ENCODE data around the gene TMEM178A.

DNA sequence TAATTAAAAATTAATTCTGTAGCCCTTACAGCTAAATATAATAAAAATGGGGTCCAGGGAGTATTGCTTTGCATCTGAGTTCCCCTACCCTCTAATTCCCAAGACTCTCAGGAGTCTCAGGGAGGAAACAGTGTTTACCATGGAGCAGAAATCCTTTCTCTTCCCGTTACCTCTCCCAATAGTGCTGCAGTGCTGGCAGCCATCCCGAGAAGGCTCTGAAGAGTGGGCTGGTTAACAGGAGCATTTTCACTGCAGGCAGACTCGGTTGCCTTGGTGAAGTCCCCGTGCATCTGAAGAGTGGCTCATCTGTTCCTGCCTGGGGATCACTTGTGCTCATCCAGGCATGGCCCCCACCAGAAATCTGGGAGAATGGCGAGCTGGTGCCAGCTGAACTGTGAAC lies 41.8 kb upstream of the TMEM178A start:
- TF ChIP-seq, protein P1, sequence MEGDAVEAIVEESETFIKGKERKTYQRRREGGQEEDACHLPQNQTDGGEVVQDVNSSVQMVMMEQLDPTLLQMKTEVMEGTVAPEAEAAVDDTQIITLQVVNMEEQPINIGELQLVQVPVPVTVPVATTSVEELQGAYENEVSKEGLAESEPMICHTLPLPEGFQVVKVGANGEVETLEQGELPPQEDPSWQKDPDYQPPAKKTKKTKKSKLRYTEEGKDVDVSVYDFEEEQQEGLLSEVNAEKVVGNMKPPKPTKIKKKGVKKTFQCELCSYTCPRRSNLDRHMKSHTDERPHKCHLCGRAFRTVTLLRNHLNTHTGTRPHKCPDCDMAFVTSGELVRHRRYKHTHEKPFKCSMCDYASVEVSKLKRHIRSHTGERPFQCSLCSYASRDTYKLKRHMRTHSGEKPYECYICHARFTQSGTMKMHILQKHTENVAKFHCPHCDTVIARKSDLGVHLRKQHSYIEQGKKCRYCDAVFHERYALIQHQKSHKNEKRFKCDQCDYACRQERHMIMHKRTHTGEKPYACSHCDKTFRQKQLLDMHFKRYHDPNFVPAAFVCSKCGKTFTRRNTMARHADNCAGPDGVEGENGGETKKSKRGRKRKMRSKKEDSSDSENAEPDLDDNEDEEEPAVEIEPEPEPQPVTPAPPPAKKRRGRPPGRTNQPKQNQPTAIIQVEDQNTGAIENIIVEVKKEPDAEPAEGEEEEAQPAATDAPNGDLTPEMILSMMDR (IDR thresholded peaks at IDR 0.05; ENCODE audit: control extremely low read depth in 1 of 3, insufficient read depth in 1 of 3, low read depth in 1 of 3, low read length in 3 of 3), result no peak
- TF ChIP-seq POLR2AphosphoS5 (IDR thresholded peaks at IDR 0.05; ENCODE audit: low read depth, low read length), result no peak
- TF ChIP-seq MAX (IDR thresholded peaks at IDR 0.05), result no peak
- TF ChIP-seq RFX5 (IDR thresholded peaks at IDR 0.05; ENCODE audit: borderline replicate concordance, low read depth, low read length), result no peak
- TF ChIP-seq BRCA1 (IDR thresholded peaks at IDR 0.05; ENCODE audit: low read depth, low read length), result no peak
- no peak for TF ChIP-seq POLR2A (IDR thresholded peaks at IDR 0.05; ENCODE audit: control extremely low read depth in 1 of 2, low read depth in 2 of 2, low read length in 2 of 2)
- TF ChIP-seq RAD21 (IDR thresholded peaks at IDR 0.05 in 1 of 2, conservative IDR thresholded peaks at IDR 0.05 in 1 of 2; ENCODE audit: low read depth in 2 of 2, low read length in 2 of 2), result no peak
- TF ChIP-seq PHF8 (conservative IDR thresholded peaks at IDR 0.05; ENCODE audit: low read depth, low read length), result no peak
- TF ChIP-seq BACH1 (IDR thresholded peaks at IDR 0.05; ENCODE audit: low read length), result no peak
- TF ChIP-seq MAFK (IDR thresholded peaks at IDR 0.05; ENCODE audit: low read depth, low read length), result no peak
- TF ChIP-seq EZH2 (IDR thresholded peaks at IDR 0.05; ENCODE audit: low read depth, low read length, severe bottlenecking), result no peak
- no peak for TF ChIP-seq HDAC2 (IDR thresholded peaks at IDR 0.05; ENCODE audit: borderline replicate concordance in 1 of 2, low read depth in 2 of 2, low read length in 2 of 2)
- TF ChIP-seq CREB1 (IDR thresholded peaks at IDR 0.05), result no peak
- TF ChIP-seq TAF1 (IDR thresholded peaks at IDR 0.05; ENCODE audit: low read depth, low read length), result no peak

All from H1 (cell line).